Activated CD8-positive, alpha-beta memory T cell treated with anti-CD3 and anti-CD28 coated beads, Interleukin-2, amount 50 U/mL, for 4 hours (primary cell): ENCODE results near the gene CDC16.
"Not testable (repeated sequence)": the region's sequence is repeated elsewhere in the genome, so short reads cannot be mapped to it uniquely, and the experiment has no call there.

Source experiments
- DNase-seq: peaks from one replicate; pipeline ENCODE4 v3.0.0-alpha.2; 2020

CDC16 gene

DNA sequence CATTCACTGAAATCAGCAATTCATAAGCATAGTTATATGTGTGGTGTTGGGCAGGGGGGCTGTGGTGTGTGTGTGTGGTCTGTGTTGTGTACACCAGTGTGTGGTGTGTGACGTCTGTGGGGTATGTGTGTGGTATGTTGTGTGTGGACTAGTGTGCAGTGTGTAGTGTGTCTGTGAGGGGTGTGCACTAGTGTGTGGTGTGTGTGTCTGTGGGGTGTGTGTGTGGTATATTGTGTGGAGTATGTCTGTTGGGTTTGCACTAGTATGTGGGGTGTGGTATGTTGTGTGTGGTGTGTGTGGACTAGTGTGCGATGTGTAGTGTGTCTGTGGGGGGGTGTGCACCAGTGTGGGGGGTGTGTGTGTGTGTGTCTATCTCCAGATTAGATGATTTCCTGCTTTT lies 7.2 kb upstream of the CDC16 start:
- no peak for DNase-seq

DNA sequence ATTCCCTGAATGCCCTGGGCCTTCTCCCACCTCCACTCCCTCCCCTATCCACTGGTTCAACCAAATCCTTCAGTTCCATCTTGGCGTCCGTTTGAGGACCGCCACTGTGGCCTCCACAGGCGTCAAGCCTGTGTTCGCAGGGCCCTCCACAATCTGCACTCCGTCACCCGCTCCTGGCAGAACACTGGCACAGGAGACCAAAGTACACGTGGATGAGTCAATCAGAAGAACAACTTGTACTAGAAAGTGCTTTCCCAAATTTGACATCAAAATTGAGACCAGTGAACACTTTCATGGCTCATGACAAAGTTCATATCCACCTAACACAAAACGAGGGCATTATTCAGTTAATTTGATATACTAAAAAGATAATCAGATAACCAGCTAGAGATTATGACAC lies 6.5 kb upstream of the CDC16 start:
- DNase-seq: no peak

DNA sequence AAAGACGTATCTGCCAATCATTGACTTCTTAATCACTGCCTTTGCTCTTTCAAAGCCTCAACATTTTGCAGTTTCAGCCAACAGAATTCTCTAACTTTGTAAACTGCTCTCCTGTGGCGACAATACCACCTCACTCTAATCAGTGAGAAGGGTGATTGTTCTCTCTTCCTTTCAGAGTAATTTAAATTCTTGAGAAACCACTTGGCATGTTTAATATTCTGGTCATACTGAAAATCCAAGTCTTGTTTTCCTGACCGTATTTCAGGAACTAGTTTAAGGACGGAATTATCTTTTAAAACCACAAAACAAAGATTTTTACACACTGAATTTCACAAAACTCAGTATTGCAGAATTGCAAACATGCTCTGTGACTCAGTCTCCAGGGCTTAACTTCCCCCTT lies 5.2 kb upstream of the CDC16 start:
- DNase-seq: no peak

DNA sequence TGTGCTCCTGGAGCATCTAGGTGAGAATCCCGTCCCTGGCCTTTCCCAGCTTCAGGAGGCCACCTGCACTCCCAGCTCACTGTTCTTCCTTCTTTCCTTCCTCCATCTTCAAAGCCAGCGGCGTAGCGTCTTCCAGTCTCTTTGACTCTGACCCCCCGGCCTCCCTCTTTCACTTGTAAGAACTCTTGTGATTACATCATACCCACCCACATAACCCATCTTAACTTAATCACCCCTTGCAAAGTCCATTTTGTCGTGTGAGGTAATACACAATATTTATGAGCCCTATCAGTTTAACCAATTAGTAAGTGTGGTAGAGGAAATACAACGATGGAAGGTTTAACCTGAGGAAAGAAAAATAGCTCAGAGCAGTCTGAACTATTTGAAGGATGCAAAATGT lies 4.6 kb upstream of the CDC16 start:
- no peak for DNase-seq

DNA sequence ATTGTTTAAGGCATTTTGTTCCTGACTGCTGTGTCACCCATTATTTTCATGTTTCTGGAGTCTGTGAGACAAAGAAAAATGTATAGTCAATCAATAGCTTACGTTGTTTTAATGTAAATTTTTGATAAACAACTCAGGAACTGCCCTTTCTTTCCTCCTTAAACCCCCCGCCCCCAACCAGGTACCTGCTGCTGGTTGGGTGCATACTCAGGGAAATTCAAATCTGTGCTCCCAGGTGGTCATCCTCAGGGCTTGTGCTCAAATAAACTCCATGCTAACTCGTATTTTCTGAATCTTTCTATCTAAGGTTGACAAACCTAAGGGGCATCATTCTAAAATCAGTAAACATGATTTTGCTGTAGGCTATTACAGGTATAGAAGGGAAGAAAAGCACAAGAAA lies 4.1 kb upstream of the CDC16 start:
- no peak for DNase-seq

GRCh38 chr13:114231886-114232285 lies 2.8 kb upstream of the CDC16 start:
- no peak for DNase-seq

DNA sequence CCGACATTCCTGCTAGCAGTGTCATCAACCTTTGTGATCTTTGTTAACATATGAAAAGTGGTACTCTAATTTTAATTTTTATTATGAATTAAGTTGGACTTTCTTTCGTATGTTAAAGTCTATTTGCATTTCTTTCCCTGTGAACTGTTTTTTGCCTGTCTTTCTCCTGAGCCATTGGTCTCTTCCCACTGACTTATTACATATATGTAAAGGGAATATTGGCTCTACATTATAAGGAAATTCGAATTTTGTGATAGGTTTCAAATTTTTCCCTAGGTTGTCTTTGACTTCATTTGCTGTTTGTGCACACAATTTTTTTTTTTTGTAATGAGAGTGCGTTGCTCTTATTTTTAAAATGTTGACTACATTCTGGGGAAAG lies 442 bp upstream of the CDC16 start:
- no peak for DNase-seq

GRCh38 chr13:114235697-114236096 lies 1.0 kb downstream of the CDC16 start:
- no peak for DNase-seq

- DNase-seq: no peak
These were observed 1.5 kb downstream of the CDC16 start for GRCh38 chr13:114236227-114236626.

DNA sequence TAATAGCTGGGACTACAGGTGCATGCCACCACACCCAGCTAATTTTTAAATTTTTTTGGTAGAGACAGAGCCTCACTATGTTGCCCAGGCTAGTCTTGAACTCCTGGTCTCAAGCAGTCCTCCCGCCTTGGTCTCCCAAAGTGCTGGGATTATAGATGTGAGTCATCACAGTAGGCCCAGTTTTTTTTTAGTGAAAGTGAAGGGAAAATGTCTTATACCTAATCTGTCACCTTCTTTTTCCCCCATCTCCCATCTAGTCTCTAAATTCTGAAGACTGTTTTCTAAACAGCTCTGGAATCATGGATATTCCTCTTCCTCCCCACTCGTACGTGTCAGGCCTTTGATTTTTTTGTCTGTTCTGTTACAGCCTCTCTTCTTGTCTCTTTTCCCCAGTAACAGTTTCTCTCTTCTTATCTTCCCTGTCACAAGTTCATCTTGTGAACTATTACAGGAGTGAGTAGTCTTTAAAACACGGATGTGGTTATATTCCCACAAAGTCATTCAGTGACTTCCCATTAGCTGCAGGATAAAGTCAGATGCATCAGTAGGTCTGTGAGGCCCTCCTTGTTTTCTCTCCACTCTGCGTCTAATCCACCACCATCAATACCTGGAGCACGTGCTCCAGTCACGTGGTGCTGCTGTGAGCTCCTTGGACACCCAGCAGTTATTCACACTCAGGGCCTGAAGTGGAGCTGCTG lies 2.9 kb downstream of the CDC16 start:
- DNase-seq: no peak

- no peak for DNase-seq
These were observed 7.2 kb downstream of the CDC16 start for GRCh38 chr13:114241918-114242317.

- no peak for DNase-seq
These were observed 9.3 kb downstream of the CDC16 start for GRCh38 chr13:114243971-114244370.

GRCh38 chr13:114244637-114245036 lies 9.9 kb downstream of the CDC16 start:
- DNase-seq: no peak

DNA sequence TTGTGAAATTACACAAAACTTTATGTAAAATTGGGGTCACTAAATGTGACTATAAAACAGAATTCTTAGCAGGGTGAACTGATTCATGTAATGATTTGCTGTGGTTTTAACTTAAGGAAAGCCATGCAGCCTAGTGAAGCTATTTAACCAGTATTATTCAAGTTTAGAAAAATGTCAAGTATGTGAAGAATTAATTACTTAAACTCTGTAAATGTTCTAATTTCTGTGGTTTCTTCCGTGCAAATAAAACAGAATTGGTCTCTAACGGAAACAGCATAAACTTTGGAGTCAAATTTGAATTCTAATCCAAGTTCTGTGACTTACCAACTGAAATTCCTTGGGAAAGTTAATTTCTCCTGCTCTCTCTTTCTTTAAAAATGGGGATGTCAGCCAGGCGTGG lies 13.3 kb downstream of the CDC16 start:
- DNase-seq: no peak

GRCh38 chr13:114249077-114249476 lies 14.4 kb downstream of the CDC16 start:
- no peak for DNase-seq

GRCh38 chr13:114251639-114252440 lies 17.1 kb downstream of the CDC16 start:
- DNase-seq: not testable (repeated sequence)

DNA sequence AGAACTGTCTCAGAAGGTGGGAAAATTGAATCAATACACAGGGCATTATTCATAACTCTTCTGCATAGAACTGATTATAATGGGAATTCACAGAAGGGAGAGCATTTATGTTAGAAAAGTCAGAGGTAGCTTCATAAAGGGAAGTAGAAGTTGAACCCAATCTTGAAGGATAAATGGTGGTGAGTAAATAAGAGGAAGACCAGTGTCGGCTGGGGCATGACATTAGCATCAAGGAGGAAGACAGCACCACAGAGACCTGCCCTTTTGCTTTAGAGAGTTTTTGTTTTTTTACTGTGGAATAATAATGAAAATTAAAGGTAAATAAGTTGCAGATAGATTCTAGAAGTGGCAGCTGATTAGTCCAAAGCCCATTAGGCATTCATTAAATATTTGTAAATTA lies 21.9 kb downstream of the CDC16 start:
- no peak for DNase-seq

DNA sequence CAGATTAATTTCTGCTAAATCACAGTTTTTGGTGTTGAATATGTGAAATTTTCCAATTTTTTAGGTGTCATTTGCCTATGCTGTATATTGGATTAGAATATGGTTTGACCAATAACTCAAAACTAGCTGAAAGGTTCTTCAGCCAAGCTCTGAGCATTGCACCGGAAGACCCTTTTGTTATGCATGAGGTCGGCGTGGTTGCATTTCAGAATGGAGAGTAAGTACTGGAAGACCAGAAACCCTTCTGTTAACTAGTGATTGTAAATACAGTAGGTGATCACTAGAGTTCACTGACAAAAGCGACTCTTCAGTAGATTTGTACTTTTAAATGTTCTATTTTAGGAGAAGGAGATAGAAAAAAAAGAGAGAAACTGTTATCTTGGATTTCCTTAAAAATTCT lies 22.3 kb downstream of the CDC16 start:
- no peak for DNase-seq

DNA sequence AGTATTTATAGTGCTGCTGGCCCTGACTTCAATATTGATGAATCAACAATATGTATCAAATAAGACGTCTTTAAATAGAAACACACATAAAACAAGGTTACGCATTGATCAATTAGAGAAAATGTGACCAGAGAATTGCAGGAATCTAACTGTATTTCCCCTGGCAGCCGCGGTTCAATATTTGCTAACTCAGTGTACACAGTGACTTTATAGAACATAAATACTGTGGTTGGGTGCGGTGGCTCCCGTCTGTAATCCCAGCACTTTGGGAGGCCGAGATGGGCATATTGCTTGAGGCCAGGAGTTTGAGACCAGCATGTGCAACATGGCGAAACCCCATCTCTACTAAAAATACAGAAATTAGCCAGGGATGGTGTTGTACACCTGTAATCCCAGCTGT lies 23.9 kb downstream of the CDC16 start:
- no peak for DNase-seq

- no peak for DNase-seq
These were observed 24.7 kb downstream of the CDC16 start for GRCh38 chr13:114259374-114259773.

- DNase-seq: no peak
These were observed 25.3 kb downstream of the CDC16 start for GRCh38 chr13:114259974-114260373.

- no peak for DNase-seq
These were observed 26.1 kb downstream of the CDC16 start for GRCh38 chr13:114260814-114261213.

GRCh38 chr13:114261328-114261965 lies 26.8 kb downstream of the CDC16 start:
- no peak for DNase-seq

- DNase-seq: no peak
These were observed 28.9 kb downstream of the CDC16 start for GRCh38 chr13:114263578-114263977.
